NCI-H2196 (cell line): ENCODE measurements around the gene WIPF3.
"Not testable (repeated sequence)": the region's sequence is repeated elsewhere in the genome, so short reads cannot be mapped to it uniquely, and the experiment has no call there.

ENCODE experiments used
- DNase-seq: peaks from one replicate; lab custom pipeline; 2025; ENCODE audit not compliant: unreplicated experiment; lab: John Stamatoyannopoulos, UW

WIPF3 gene

DNA sequence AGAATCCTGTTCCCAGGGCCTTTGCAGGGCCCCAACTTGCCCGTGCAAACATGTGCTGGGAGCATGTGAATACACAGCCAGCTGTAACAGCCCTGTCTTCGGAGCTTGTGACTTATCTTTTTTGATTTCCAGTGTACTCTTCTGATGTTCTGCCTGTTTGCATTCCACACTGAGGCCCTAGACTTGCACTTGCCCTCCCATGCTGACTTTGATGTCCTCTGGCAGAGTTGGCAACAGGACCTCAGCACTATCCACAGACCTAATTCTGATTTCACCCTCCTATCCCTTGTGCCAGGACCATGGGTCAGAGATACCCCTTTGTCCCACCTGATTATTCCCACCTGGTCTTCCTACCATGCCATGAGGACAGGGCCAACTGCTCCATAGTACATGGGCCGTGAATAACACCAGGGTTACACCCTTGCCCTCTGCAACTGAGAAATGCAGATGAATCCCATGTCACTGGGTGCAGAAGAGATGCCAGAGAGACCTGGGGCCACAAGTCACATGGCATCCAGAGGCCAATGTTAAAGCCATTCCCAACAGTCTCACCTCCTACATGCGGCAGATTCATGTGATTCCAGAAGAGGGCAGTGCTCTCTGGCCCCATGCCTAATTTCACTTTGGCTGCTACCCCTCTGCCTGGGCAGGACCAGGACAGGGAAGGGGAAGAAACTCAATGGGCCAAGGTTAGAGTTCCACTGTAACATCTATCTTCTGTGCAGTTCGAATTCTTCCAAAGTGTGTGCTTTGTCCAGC lies 140.3 kb downstream of the WIPF3 start:
- DNase-seq = no peak

GRCh38 chr7:29948587-29948986 lies 142.3 kb downstream of the WIPF3 start:
- DNase-seq = no peak

DNA sequence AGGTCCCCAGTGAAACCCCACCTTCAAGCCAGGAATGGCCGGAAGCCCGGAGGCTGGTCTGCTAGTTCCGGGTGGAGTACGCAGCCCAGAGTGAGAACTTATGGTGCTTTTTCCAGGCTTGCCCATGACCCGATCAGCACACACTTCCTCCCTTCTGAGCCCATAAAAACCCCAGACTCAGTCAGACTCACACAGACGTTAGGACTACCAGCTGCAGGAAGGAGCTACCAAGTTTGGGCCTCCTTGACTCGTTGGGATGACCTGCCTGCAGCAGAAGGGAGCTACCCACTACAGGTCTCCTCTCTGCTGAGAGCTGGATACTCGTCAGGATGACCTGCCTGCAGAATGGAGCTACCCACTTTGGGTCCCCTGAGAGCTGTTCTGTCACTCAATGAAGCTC lies 144.2 kb downstream of the WIPF3 start:
- no peak for DNase-seq

GRCh38 chr7:29951206-29951605 lies 144.9 kb downstream of the WIPF3 start:
- DNase-seq = no peak

GRCh38 chr7:29953726-29954347 lies 147.5 kb downstream of the WIPF3 start:
- DNase-seq = no peak

DNA sequence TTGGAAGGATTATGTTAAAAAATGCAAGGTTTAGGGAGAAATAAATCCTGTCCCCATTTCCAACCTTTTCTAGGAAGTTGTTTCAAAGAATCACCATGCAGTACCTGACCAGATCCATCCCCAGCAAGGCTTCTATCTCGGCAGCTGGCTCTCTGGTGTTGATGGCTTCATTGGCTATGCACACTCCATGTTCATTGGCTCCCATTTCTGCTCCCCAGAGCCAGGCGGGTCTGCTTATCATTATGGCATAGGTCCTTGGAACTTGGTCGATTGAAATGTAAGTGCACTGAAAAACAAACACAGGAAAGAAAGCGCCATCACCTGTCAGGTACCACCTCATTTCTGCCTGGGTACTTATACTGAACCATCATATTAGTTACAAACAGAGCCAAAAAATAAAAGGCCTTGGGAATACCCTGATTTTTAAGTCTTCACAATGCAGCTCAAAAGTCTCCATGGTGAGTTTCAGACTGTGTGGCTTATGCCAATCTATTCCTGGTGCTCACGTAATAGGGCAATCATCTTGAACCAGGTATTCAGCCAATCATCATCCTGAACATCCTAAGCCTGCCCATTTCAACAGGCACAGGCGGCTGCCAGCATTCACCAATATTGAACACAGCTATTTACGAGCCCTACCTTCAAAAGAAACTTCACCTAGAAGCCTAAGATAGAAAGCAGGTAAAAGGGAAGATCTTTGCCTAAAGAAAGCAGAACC lies 148.9 kb downstream of the WIPF3 start:
- no peak for DNase-seq

GRCh38 chr7:29955799-29956486 lies 149.6 kb downstream of the WIPF3 start:
- no peak for DNase-seq

- no peak for DNase-seq
Measured at GRCh38 chr7:29956487-29956836, 150.2 kb downstream of the WIPF3 start.

DNA sequence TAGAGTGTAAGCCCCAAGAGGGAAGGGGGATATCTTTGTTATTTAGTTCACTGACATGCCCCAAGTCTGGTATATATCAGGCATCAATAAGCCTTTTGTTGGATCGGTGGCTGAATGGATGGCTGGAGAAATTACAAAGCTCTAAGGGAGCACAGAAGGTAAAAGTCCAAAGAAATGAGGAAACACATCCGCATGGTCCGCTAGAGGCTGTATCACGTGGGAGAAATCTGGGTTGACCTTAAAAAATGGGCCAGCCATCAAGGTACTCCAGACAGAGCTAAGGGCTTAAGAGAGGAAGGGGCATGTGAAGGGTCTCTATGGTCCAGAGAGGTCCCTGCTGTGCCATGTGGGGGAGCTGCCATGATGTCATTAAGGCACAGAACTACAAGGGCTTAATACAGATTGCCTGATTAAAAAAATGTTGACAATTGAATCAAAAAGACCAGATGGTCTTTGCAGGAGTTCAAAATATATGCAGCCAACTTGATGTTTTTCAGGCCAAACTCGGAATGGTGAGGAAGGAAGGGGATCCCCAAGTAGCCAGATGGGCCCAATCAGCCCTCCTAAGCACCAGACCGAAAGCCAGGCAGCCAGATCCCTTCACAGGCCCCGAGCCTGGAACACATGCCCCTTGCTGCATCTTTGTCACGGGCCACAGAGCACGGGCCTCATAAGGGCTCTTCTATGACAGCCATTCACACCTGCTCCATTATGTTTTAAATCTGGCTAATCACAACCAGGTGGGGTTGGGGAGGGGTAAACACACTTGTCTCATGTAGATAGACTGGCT lies 151.4 kb downstream of the WIPF3 start:
- DNase-seq = no peak

- DNase-seq = no peak
Measured at GRCh38 chr7:29958667-29959358, 152.5 kb downstream of the WIPF3 start.

- DNase-seq = not testable (repeated sequence)
Measured at GRCh38 chr7:29961611-29962010, 155.3 kb downstream of the WIPF3 start.

DNA sequence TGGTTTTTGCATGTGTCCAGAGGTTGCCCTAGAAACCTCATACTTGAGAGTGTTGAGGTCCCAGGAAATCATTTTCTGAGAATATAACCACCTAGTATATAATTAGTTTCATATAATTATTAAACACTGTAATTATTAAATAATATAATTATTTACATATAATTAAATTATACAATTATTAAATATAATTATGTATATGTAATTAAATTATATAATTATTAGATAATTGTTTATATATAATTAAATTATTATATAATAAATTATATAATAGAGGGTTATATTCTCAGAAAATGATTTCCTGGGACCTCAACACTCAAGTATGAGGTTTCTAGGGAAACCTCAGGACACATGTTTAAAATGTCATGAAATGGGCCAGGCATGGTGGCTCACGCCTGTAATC lies 155.7 kb downstream of the WIPF3 start:
- no peak for DNase-seq

DNA sequence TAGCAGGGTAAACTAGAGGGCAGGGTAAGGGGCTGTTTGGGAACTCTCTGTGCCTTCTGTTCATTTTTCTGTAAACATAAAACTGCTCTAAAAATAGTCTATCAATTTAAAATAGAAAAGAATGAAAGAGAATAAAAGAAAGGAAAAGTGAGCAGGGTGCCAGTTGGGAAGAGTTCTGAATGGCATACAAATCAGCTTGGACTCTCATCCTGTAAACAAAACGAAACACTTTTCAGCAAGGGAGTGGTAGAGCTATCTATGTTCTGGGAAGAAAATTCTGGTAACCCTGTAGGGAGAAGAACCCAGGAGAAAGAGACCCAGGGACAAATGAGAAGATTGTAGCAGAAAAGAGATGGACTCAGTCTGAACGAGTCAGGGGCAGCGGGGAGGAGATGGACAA lies 158.7 kb downstream of the WIPF3 start:
- no peak for DNase-seq
